H1 (cell line): ENCODE measurements around the gene FMNL2. TPM values are rescaled to one million over a fixed set of nuclear protein-coding genes. Genes with fewer than 3 reads are reported as not detected.

Source experiments
- CTCF ChIA-PET: fragments of 300-600 bp; sonication (Branson Sonifier 250); formaldehyde crosslinking; loops from one replicate; lab custom pipeline; 2021; ENCODE audit not compliant: partially characterized antibody; lab: Charles Lee
- POLR2A ChIA-PET: fragments of 300-600 bp; sonication (Branson Sonifier 250); formaldehyde crosslinking; loops from one replicate; lab custom pipeline; 2021; ENCODE audit warnings: inconsistent platforms; ENCODE audit not compliant: partially characterized antibody; lab: Charles Lee
- DNase-seq, 2 experiments: peaks; one replicate each; pipeline versions ENCODE4 v3.0.0 to v3.0.0-alpha.2; 2010 to 2022; ENCODE audit warnings: low spot score in 2 of 2, low read depth in 1 of 2, mixed read lengths in 1 of 2
- FAIRE-seq: peaks from 2 replicates; lab custom pipeline; 2011; peaks lifted over from hg19 to GRCh38; lab: Jason Lieb, UNC
- H2AFZ ChIP-seq: 2 replicates; pipeline ENCODE4 v1.8.1; 2012; ENCODE audit warnings: low read length, inconsistent platforms
- H2AK5ac ChIP-seq: 2 replicates; pipeline ENCODE4 v1.6.1; 2013; ENCODE audit warnings: low read depth, low read length
- H2BK120ac ChIP-seq: replicated peaks from 2 replicates; pipeline ENCODE3; 2013; ENCODE audit warnings: low read depth, low read length, inconsistent platforms
- H2BK12ac ChIP-seq: 2 replicates; pipeline ENCODE4 v1.6.1; 2013; ENCODE audit warnings: low read depth, low read length
- H2BK15ac ChIP-seq: 2 replicates; pipeline ENCODE4 v1.6.1; 2013; ENCODE audit warnings: low read length
- H2BK20ac ChIP-seq: 2 replicates; pipeline ENCODE4 v1.6.1; 2013; ENCODE audit warnings: low read length
- H2BK5ac ChIP-seq: 2 replicates; pipeline ENCODE4 v1.6.1; 2013; ENCODE audit warnings: low read depth, low read length
- H3K14ac ChIP-seq: 2 replicates; pipeline ENCODE4 v1.6.1; 2013; ENCODE audit warnings: inconsistent platforms; ENCODE audit not compliant: insufficient read length
- H3K18ac ChIP-seq: 2 replicates; pipeline ENCODE4 v1.6.1; 2013; ENCODE audit warnings: low read length; ENCODE audit errors: extremely low read depth
- H3K23ac ChIP-seq: 2 replicates; pipeline ENCODE4 v1.6.1; 2013; ENCODE audit warnings: inconsistent platforms; ENCODE audit not compliant: insufficient read length
- H3K23me2 ChIP-seq: 2 replicates; pipeline ENCODE4 v1.6.1; 2013; ENCODE audit warnings: low read depth, low read length
- H3K27ac ChIP-seq: 2 replicates; pipeline ENCODE4 v1.6.1; 2011; ENCODE audit warnings: low read depth, low read length, inconsistent platforms
- H3K27me3 ChIP-seq, 4 experiments: replicated peaks in 1 of 4; 1 replicate in 1 of 4; 2 replicates in 3 of 4; pipeline versions ENCODE4 v1.6.1 to v1.8.1; 2011 to 2013; ENCODE audit warnings: low read length in 3 of 4, mild to moderate bottlenecking in 3 of 4, inconsistent platforms in 2 of 4, mixed read lengths in 2 of 4, moderate library complexity in 1 of 4; ENCODE audit not compliant: control insufficient read depth in 3 of 4, insufficient read depth in 3 of 4; ENCODE audit errors: extremely low read depth in 1 of 4
- H3K36me3 ChIP-seq, 4 experiments: 2 replicates each; pipeline versions ENCODE4 v1.6.1 to v1.8.1; 2011 to 2013; ENCODE audit warnings: mild to moderate bottlenecking in 4 of 4, low read length in 3 of 4, moderate library complexity in 2 of 4, control low read depth in 1 of 4, inconsistent platforms in 1 of 4; ENCODE audit not compliant: insufficient read depth in 4 of 4, control insufficient read depth in 2 of 4
- H3K4ac ChIP-seq: replicated peaks from 2 replicates; pipeline ENCODE3; 2013; ENCODE audit warnings: low read length, low read depth, mixed read lengths, inconsistent platforms; ENCODE audit not compliant: insufficient read length
- H3K4me1 ChIP-seq, 4 experiments: replicated peaks in 1 of 4; 1 replicate in 1 of 4; 2 replicates in 3 of 4; pipeline versions ENCODE4 v1.6.1 to v1.8.1; 2011 to 2013; ENCODE audit warnings: low read length in 3 of 4, inconsistent platforms in 2 of 4, mixed read lengths in 1 of 4; ENCODE audit not compliant: insufficient read depth in 4 of 4, control insufficient read depth in 3 of 4
- H3K4me2 ChIP-seq, 2 experiments: 2 replicates each; pipeline versions ENCODE4 v1.6.1 to v1.8.1; 2011 to 2013; ENCODE audit warnings: low read depth in 2 of 2, low read length in 2 of 2, control low read depth in 1 of 2, inconsistent platforms in 1 of 2, mild to moderate bottlenecking in 1 of 2; ENCODE audit not compliant: insufficient read depth in 1 of 2
- H3K4me3 ChIP-seq, 4 experiments: fragments of 200-600, 300-600 bp in 1 of 4; sonication (generic), shearing (Covaris generic), sonication (Bioruptor Twin) in 1 of 4; 2 replicates each; pipeline versions ENCODE4 v1.5.1 to v1.8.1; 2011 to 2016; ENCODE audit warnings: low read length in 4 of 4, low read depth in 3 of 4, control low read depth in 2 of 4, inconsistent platforms in 2 of 4, mild to moderate bottlenecking in 2 of 4, mixed read lengths in 1 of 4, moderate library complexity in 1 of 4; ENCODE audit not compliant: insufficient read depth in 2 of 4; ENCODE audit errors: extremely low read depth in 1 of 4
- H3K56ac ChIP-seq: replicated peaks from 2 replicates; pipeline ENCODE3; 2013; ENCODE audit warnings: low read depth, mild to moderate bottlenecking, mixed read lengths, low read length, inconsistent platforms; ENCODE audit not compliant: insufficient read length
- H3K79me1 ChIP-seq: 2 replicates; pipeline ENCODE4 v1.6.1; 2013; ENCODE audit warnings: low read depth, low read length, control low read depth
- H3K79me2 ChIP-seq, 2 experiments: 2 replicates each; pipeline versions ENCODE4 v1.6.1 to v1.8.1; 2012 to 2013; ENCODE audit warnings: low read length in 2 of 2, mild to moderate bottlenecking in 2 of 2, inconsistent platforms in 1 of 2; ENCODE audit not compliant: insufficient read depth in 2 of 2, control insufficient read depth in 1 of 2
- H3K9ac ChIP-seq, 4 experiments: replicated peaks in 1 of 4; 1 replicate in 1 of 4; 2 replicates in 3 of 4; pipeline versions ENCODE4 v1.6.1 to v1.8.1; 2011 to 2013; ENCODE audit warnings: low read depth in 3 of 4, low read length in 3 of 4, control low read depth in 2 of 4, mild to moderate bottlenecking in 2 of 4, moderate library complexity in 2 of 4, inconsistent platforms in 1 of 4; ENCODE audit errors: extremely low read depth in 1 of 4
- H3K9me3 ChIP-seq, 2 experiments: 2 replicates each; pipeline versions ENCODE4 v1.6.1 to v1.8.1; 2012 to 2013; ENCODE audit warnings: mild to moderate bottlenecking in 2 of 2, moderate library complexity in 2 of 2, control low read depth in 1 of 2, inconsistent platforms in 1 of 2, low read depth in 1 of 2, low read length in 1 of 2, mixed read lengths in 1 of 2; ENCODE audit not compliant: insufficient read depth in 2 of 2
- H4K20me1 ChIP-seq, 2 experiments: replicated peaks in 1 of 2; 2 replicates each; pipeline versions ENCODE3 to v1.8.1; 2011 to 2013; ENCODE audit warnings: inconsistent platforms in 2 of 2, low read length in 2 of 2, mild to moderate bottlenecking in 1 of 2; ENCODE audit not compliant: insufficient read depth in 2 of 2, control insufficient read depth in 1 of 2
- H4K5ac ChIP-seq: 2 replicates; pipeline ENCODE4 v1.6.1; 2013; ENCODE audit warnings: low read length, low read depth, mixed read lengths, inconsistent platforms; ENCODE audit not compliant: insufficient read length
- H4K8ac ChIP-seq: 2 replicates; pipeline ENCODE4 v1.8.0; 2013; ENCODE audit warnings: mild to moderate bottlenecking, moderate library complexity, low read length, inconsistent platforms; ENCODE audit not compliant: insufficient read depth; ENCODE audit errors: extremely low read depth
- H4K91ac ChIP-seq: replicated peaks from 2 replicates; pipeline ENCODE3; 2013; ENCODE audit warnings: low read length, mixed read lengths, inconsistent platforms; ENCODE audit not compliant: insufficient read length
- CBX8 ChIP-seq: fragments of 300-800, 300-1000 bp; sonication (generic); IDR thresholded peaks from 2 replicates; pipeline ENCODE4 v1.7.1; 2016; ENCODE audit warnings: low read depth, low read length, borderline replicate concordance
- CTBP2 ChIP-seq: IDR thresholded peaks from 2 replicates; pipeline ENCODE4 v1.7.0; 2011; ENCODE audit warnings: borderline replicate concordance, mild to moderate bottlenecking, moderate library complexity, mixed read lengths, low read length; ENCODE audit not compliant: insufficient read depth, insufficient read length
- E2F6 ChIP-seq: IDR thresholded peaks from 2 replicates; pipeline ENCODE4 v1.6.1; 2012; ENCODE audit warnings: inconsistent platforms
- EP300 ChIP-seq, 2 experiments: IDR thresholded peaks; 1 replicate in 1 of 2; 2 replicates in 1 of 2; pipeline ENCODE4 v1.6.1; 2011 to 2012; ENCODE audit warnings: low read depth in 2 of 2, low read length in 2 of 2, mild to moderate bottlenecking in 2 of 2, borderline replicate concordance in 1 of 2, inconsistent platforms in 1 of 2, moderate library complexity in 1 of 2
- EZH2 ChIP-seq: fragments of 200-600 bp; sonication (generic); IDR thresholded peaks from 2 replicates; pipeline ENCODE4 v1.7.1; 2012; ENCODE audit warnings: low read depth, mild to moderate bottlenecking, moderate library complexity, low read length, inconsistent platforms; ENCODE audit not compliant: severe bottlenecking
- FOSL1 ChIP-seq: IDR thresholded peaks from 2 replicates; pipeline ENCODE4 v1.6.1; 2011; ENCODE audit warnings: mild to moderate bottlenecking, low read depth, low read length, moderate library complexity; ENCODE audit not compliant: insufficient read depth
- MAFK ChIP-seq: IDR thresholded peaks from 2 replicates; pipeline ENCODE4 v1.6.1; 2012; ENCODE audit warnings: low read depth, mild to moderate bottlenecking, improper control_type of control experiment, low read length
- POLR2AphosphoS5 ChIP-seq: IDR thresholded peaks from 2 replicates; pipeline ENCODE4 v1.6.1; 2011; ENCODE audit warnings: low read depth, low read length
- RFX5 ChIP-seq: IDR thresholded peaks from 2 replicates; pipeline ENCODE4 v1.6.1; 2011; ENCODE audit warnings: low read depth, low read length, improper control_type of control experiment, borderline replicate concordance
- TEAD4 ChIP-seq: IDR thresholded peaks from 2 replicates; pipeline ENCODE4 v1.6.1; 2012; ENCODE audit warnings: low read depth, low read length, inconsistent platforms, mixed read lengths
- USF2 ChIP-seq: IDR thresholded peaks from 2 replicates; pipeline ENCODE4 v1.6.1; 2011; ENCODE audit warnings: low read length, improper control_type of control experiment
- WGBS, 2 experiments: shearing (Covaris generic) in 1 of 2; methylation state at CpG; one replicate each; pipeline versions ENCODE4 v1.1.6 to v1.1.7; 2013 to 2015; ENCODE audit warnings: low lambda C conversion rate in 2 of 2, mixed read lengths in 2 of 2, inconsistent platforms in 1 of 2, low coverage in 1 of 2, missing lambda C conversion rate in 1 of 2; ENCODE audit not compliant: insufficient replicate concordance in 2 of 2, insufficient coverage in 1 of 2, insufficient read length in 1 of 2; ENCODE audit errors: extremely low coverage in 1 of 2, missing lambda C conversion rate in 1 of 2; 5-methylcytosine and 5-hydroxymethylcytosine counted together
- polyA plus RNA-seq, 7 experiments: library from polyadenylated mRNA; depleted of rRNA in 3 of 7; stranded (reverse) in 5 of 7; unstranded in 2 of 7; fragments of >200 nt in 5 of 7; fragments of 200-250 nt in 2 of 7; gene quantifications; 1 replicate in 5 of 7; 2 replicates in 1 of 7; 4 replicates in 1 of 7; pipeline versions ENCODE4 v1.2.1 to v1.2.3, GENCODE V29; 2011 to 2013; ENCODE audit warnings: missing spikeins in 2 of 7, mixed read lengths in 2 of 7
- total RNA-seq: library from RNA; stranded (reverse); fragmentation: NEBNext Ultra II Directional; extraction: Animal tissue kit (Norgen Biotek cat#: 25700); gene quantifications from 2 replicates; pipeline ENCODE4 v1.2.1, GENCODE V29; 2021

Gene FMNL2
- total and polyA plus RNA-seq, 2 of the 8 experiments (the other 6 are each of a cell fraction or from before 2014, with no cell fraction given): 15.5 to 45.1 TPM

GRCh38 chr2:152304836-152305235, 30.1 kb upstream of the FMNL2 start:
- POLR2A ChIA-PET: interaction anchor here (0.9 kb wide), 1 partner anchor 11 kb away, joined by 3 read pairs; no protein-coding TSS in a partner anchor
- DNase-seq: no peak
- Histone ChIP-seq H3K23ac (no peak overlapping the region), H2AFZ (no peak overlapping the region), H2BK120ac (no peak overlapping the region), H3K4ac (no peak overlapping the region), H3K4me1 (no peaks in the 10 kb centered on the region), H2BK20ac (no peak overlapping the region), H4K8ac (no peak overlapping the region), H3K36me3 (no peaks in the 10 kb centered on the region), H3K14ac (no peak overlapping the region), H4K20me1 (no peaks in the 10 kb centered on the region), H3K18ac (no peak overlapping the region), H2AK5ac (no peak overlapping the region), H3K4me3 (no peak overlapping the region), H3K27me3 (no peaks in the 10 kb centered on the region), H2BK5ac (no peak overlapping the region), H3K9me3 (no peaks in the 10 kb centered on the region), H3K27ac (no peak overlapping the region), H3K79me1 (no peaks in the 10 kb centered on the region), H3K79me2 (no peaks in the 10 kb centered on the region), H3K4me2 (no peak overlapping the region), H3K23me2 (no peaks in the 10 kb centered on the region), H2BK15ac (no peak overlapping the region), H4K5ac (no peak overlapping the region), H4K91ac (no peak overlapping the region), H3K9ac (no peak overlapping the region), H2BK12ac (no peak overlapping the region), H3K56ac (no peak overlapping the region)
- CTCF ChIA-PET: interaction anchor here (1.0 kb wide), 2 partner anchors 11 to 190 kb away, joined by 3 to 4 read pairs; no protein-coding TSS in a partner anchor
- FAIRE-seq: no peak
- WGBS, 2 experiments: 88% methylated on average over 1 of the region's 1 CpG; no CpG with 5 or more reads in 1 of the 2 experiments
- TF ChIP-seq E2F6: no peak
- no peak for TF ChIP-seq TEAD4
- TF ChIP-seq CBX8: no peak
- TF ChIP-seq CTBP2: no peak
- no peak for TF ChIP-seq MAFK
- TF ChIP-seq FOSL1: no peak
- TF ChIP-seq EZH2: no peak
- no peak for TF ChIP-seq EP300 (IDR thresholded peaks at IDR 0.05; ENCODE audit: borderline replicate concordance in 1 of 2, low read depth in 2 of 2, low read length in 2 of 2)
- TF ChIP-seq RFX5: no peak
- no peak for TF ChIP-seq USF2
- TF ChIP-seq POLR2AphosphoS5: no peak
